ENCODE measurements around the gene HEG1.

Gene HEG1

DNA sequence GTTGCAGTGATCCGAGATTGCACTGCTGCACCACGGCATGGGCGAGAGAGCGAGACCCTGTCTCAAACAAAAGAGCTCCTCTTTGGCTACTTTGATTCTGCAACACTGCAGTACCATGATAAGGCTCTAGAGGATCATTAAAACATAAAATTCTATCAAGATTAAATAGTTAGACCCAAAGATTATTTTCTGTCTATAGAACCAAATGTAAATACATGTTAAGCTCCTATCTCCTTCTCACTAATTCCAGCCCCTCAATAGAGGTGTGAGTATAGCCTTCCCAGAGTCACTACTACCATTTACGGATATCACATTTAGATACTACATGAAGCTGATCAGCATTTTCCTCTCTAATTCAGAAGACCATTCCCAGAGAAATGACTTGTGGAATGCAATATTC is 116.9 kb downstream of the HEG1 start:
- FAIRE-seq, result no peak

DNA sequence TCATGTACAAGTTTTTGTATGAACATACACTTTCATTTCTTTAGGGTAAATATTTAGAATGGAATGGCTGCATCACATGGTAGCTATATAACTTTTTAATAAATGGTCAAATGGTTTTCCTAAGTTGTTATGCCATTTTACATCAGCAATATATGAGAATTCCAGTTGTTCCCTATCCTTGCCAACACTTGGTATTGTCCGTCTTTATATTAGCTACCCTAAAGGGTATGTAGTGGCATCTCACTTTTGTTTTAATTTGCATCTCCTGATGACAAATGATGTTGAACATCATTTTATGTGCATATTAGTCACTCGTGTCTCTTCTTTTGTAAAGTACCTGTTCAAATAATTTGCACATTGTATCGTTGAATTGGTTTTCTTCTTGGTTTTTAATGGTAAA is 118.7 kb downstream of the HEG1 start:
- FAIRE-seq, result no peak

DNA sequence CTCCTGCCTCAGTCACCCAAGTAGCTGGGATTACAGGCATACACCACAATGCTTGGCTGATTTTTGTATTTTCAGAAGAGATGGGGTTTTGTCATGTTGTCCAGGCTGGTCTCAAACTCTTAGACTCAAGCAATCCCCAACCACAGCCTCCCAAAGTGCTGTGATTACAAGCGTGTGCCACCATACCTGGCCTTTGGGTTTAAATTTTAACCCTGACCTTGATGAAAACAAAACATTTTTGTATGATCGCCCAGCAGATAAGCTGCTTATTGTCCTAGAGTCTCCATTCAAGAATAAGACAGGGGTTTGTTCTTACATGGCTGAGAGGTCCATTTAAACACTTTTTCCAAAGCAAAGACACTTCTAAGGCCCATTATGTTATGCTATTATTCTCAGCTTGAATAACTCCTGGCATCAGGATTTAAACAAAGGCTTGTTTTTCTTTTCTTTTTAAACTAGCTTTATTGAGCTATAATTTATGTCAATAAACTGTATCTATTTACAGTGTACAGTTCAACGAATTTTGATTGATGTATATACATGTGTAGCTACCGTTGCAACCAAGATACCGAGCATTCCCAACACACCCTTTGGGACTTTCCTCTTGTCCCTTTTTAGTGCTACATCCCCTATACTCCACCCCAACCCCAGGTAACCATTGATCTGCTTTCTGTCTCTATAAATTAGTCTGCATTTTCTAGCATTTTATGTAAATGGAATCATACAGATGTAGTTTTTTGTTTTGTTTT is 119.8 kb downstream of the HEG1 start:
- FAIRE-seq, result peak; percentile 43

GRCh38 chr3:124935264-124935663 is 120.5 kb downstream of the HEG1 start:
- no peak for FAIRE-seq

GRCh38 chr3:124934577-124934976 is 121.2 kb downstream of the HEG1 start, which contains the start of gene MUC13:
Gene MUC13 (minus strand): TSS chr3:124934751. CDS start chr3:124934712, 39 bp downstream.
- peak; percentile 66 for FAIRE-seq

GRCh38 chr3:124928333-124929202 is 127.2 kb downstream of the HEG1 start:
- FAIRE-seq, result no peak

- no peak for FAIRE-seq
Observed at GRCh38 chr3:124927574-124928045, 128.2 kb downstream of the HEG1 start.

DNA sequence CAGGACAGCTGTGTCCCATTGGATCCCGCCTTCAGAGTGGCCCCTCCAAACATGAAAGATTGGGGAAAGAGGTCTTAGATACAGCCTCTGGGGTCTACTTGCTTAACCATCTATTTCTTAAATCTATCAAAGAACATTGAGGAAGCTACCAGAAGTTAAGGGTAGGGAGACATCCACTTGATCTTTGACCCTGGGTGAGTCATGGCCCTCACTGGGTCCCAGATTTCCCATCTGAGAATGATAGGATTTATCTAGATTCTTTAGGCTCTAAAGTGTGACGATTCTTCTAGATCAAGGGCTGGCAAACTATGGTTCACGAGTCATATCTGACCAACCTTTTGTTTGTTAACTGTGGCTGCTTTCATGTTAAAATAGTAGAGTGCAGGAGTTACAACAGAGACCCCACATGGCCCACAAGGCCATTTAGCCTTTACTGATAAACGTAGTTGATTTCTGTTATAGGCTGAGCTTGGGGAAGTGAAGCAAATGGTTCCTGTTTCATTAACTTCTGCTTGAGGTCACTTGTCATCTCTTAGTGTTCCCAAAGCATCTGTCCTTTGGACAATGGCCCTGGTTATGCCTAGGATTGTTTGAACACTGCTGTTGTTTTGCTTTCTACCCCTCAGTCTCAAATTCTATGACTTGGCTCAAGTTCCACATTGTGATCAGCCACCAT is 129.2 kb downstream of the HEG1 start:
- no peak for FAIRE-seq

- no peak for FAIRE-seq
Observed at GRCh38 chr3:124924741-124925140, 131.1 kb downstream of the HEG1 start.

- FAIRE-seq, result no peak
Observed at GRCh38 chr3:124923833-124924232, 132.0 kb downstream of the HEG1 start.

- FAIRE-seq, result no peak
Observed at GRCh38 chr3:124920718-124921117, 135.1 kb downstream of the HEG1 start.

DNA sequence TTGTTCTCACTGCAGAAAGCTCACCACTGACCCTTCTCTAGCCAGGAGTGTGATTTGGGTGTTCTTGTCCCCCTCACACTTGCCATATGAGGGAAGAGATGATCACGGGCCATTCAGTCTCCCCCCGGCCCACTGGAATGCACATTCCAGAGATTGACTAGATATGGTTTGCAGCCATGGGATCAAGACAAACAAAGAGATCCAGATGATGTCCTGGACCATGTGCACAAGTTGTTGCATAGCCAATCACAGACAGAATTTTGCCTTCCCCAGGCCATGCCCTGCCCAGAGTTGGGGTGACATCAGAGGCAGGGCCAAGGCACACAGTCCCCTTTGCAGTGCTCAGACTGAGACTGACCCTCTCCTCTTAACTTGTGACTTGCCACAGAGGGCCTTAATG is 136.0 kb downstream of the HEG1 start:
- no peak for FAIRE-seq

- FAIRE-seq, result no peak
Observed at GRCh38 chr3:124918524-124918923, 137.3 kb downstream of the HEG1 start.

DNA sequence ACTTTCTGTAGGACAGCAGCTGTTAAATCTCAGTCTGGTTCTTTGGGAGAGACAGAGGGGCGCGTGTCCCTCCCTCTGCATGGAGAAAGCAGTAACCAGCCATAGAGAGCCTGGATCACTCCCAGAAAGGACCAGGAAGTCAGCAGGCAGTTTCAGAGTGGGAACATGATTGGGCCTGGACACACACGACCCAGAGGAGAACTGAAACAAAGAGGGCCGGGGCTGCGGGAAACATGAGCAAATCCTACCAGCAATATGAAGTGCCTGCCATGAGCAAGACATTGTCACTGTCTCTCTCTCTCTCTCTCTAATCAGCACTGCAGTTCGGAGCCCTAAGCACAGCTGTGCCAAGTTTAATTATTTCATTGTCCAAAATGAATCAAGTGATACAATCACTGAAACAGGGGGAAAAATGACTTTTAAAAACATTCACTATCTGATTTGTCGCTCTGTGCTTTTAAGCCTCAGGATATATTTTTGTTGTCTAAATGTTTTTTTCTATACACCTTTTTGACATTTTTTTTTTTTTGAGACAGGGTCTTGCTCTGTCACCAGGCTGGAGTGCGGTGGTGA is 138.9 kb downstream of the HEG1 start:
- FAIRE-seq, result no peak

Measured in colon (tissue), 2 donors.